IPS-18a (cell line): ENCODE data around the gene EXOC6.
"Not testable (repeated sequence)": the region's sequence is repeated elsewhere in the genome, so short reads cannot be mapped to it uniquely, and the experiment has no call there.

Source experiments
- H3K27ac ChIP-seq: one replicate; pipeline ENCODE4 v1.5.1; 2013; ENCODE audit warnings: low read length
- H3K27me3 ChIP-seq: one replicate; pipeline ENCODE4 v1.6.1; 2013; ENCODE audit warnings: mild to moderate bottlenecking, low read length; ENCODE audit not compliant: control insufficient read depth, insufficient read depth
- H3K36me3 ChIP-seq: one replicate; pipeline ENCODE4 v1.6.1; 2013; ENCODE audit warnings: low read depth, low read length; ENCODE audit not compliant: control insufficient read depth
- H3K4me1 ChIP-seq: one replicate; pipeline ENCODE4 v1.6.1; 2013; ENCODE audit warnings: low read depth, low read length; ENCODE audit not compliant: control insufficient read depth
- H3K4me3 ChIP-seq: one replicate; pipeline ENCODE4 v1.5.1; 2013; ENCODE audit warnings: low read length
- H3K9ac ChIP-seq: one replicate; pipeline ENCODE4 v1.6.1; 2013; ENCODE audit warnings: mild to moderate bottlenecking, low read length, moderate library complexity
- H3K9me3 ChIP-seq: one replicate; pipeline ENCODE4 v1.6.1; 2013; ENCODE audit warnings: low read depth, low read length; ENCODE audit not compliant: control insufficient read depth

EXOC6 gene

GRCh38 chr10:93091960-93092359 is 243.6 kb downstream of the EXOC6 start:
- Histone ChIP-seq H3K4me3 (no peak overlapping the region), H3K27ac (no peak overlapping the region), H3K36me3 (no peaks in the 10 kb centered on the region), H3K9me3 (no peaks in the 10 kb centered on the region), H3K27me3 (no peaks in the 10 kb centered on the region), H3K9ac (no peak overlapping the region), H3K4me1 (peaks cover 12% of the 10 kb centered on the region)

- H3K4me1 ChIP-seq: no peaks in the 10 kb centered on the region
- no peaks in the 10 kb centered on the region for H3K9me3 ChIP-seq
- no peaks in the 10 kb centered on the region for H3K36me3 ChIP-seq
- H3K9ac ChIP-seq: no peak overlapping the region
- no peaks in the 10 kb centered on the region for H3K27me3 ChIP-seq
- no peak overlapping the region for H3K4me3 ChIP-seq
- H3K27ac ChIP-seq: no peak overlapping the region
These were observed 246.9 kb downstream of the EXOC6 start for GRCh38 chr10:93095225-93095624.

DNA sequence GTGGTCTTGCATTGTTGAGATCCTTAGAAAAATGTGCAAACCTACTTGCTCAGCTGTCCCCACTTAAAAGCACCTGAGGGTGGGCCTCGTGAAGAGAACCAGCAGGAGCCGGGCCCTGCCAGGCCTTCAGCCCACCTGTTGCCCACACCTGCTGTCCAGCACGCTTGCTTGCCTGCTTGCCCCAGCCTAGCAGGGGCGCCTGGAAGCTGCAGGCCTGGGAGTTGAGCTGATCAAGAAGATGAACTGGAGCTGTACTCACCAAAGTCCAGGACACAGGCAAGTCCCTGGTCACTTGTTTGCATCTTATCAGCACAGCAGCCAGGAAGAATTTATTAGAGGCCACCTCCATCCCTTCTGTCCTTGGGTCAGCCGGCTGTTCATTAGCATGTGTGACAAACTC is 248.6 kb downstream of the EXOC6 start:
- H3K9ac ChIP-seq: no peak overlapping the region

GRCh38 chr10:93097386-93097785 is 249.1 kb downstream of the EXOC6 start:
- H3K4me1 ChIP-seq: no peaks in the 10 kb centered on the region
- H3K36me3 ChIP-seq: no peaks in the 10 kb centered on the region
- H3K27ac ChIP-seq: no peak overlapping the region
- H3K9ac ChIP-seq: no peak overlapping the region
- no peaks in the 10 kb centered on the region for H3K9me3 ChIP-seq
- H3K27me3 ChIP-seq: no peaks in the 10 kb centered on the region
- no peak overlapping the region for H3K4me3 ChIP-seq

More for the DNA sequence above, 248.6 kb downstream of the EXOC6 start:
- Histone ChIP-seq H3K27ac (no peak overlapping the region), H3K4me3 (no peak overlapping the region), H3K4me1 (no peaks in the 10 kb centered on the region), H3K36me3 (no peaks in the 10 kb centered on the region), H3K9me3 (no peaks in the 10 kb centered on the region), H3K27me3 (no peaks in the 10 kb centered on the region)

DNA sequence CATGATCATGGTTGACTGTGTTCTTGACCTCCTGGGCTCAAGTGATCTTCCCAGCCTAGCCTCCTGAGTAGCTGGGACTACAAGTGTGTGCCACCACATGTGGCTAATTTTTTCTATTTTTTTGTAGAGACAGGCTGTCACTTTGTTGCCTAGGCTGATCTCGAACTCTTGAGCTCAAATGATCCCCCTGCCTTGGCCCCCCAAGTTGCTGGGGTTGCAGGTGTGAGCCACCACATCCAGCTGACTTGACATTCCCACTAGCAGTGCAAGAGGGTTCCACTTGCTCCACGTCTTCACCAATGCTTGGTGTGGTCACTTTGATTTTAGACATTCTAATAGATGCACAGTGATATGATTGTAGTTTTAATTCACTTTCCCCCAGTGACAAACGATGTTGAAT is 250.5 kb downstream of the EXOC6 start:
- no peaks in the 10 kb centered on the region for H3K36me3 ChIP-seq
- H3K9ac ChIP-seq: no peak overlapping the region
- no peaks in the 10 kb centered on the region for H3K27me3 ChIP-seq
- no peak overlapping the region for H3K4me3 ChIP-seq
- H3K4me1 ChIP-seq: no peaks in the 10 kb centered on the region
- no peaks in the 10 kb centered on the region for H3K9me3 ChIP-seq
- no peak overlapping the region for H3K27ac ChIP-seq

DNA sequence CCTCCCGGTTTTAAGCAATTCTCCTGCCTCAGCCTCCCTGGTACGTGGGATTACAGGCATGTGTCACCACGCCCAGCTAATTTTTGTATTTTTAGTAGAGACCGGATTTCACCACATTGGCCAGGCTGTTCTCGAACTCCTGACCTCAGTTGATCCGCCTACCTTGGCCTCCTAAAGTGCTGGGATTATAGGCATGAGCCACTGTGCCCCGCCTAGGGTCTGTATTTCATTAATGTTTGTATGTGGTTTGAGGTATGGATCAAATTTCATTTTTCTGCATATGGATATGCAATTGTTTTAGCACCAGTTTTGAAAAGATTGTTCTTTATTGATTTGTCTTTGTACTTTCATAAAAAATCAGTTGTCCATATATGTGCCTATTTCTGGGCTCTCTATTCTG is 251.3 kb downstream of the EXOC6 start:
- no peaks in the 10 kb centered on the region for H3K4me1 ChIP-seq
- no peak overlapping the region for H3K9ac ChIP-seq
- H3K9me3 ChIP-seq: no peaks in the 10 kb centered on the region
- H3K27ac ChIP-seq: no peak overlapping the region
- H3K27me3 ChIP-seq: no peaks in the 10 kb centered on the region
- H3K4me3 ChIP-seq: no peak overlapping the region
- no peaks in the 10 kb centered on the region for H3K36me3 ChIP-seq

DNA sequence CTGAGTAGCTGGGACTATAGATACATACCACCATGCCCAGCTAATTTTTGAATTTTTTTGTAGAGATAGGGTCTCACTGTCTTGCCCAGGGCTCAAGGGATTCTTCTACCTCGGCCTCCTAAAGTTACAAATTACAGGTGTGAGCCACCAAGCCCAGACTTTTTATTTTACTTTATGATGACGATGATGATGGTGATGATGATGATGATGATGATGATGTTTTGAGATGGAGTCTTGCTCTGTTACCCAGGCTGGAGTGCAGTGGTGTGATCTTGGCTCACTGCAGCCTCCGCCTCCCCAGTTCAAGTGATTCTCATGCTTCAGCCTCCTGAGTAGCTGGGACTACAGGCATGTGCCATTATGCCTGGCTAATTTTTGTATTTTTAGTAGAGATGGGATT is 252.8 kb downstream of the EXOC6 start:
- not testable (repeated sequence) for H3K27me3 ChIP-seq, H3K4me1 ChIP-seq, H3K36me3 ChIP-seq, H3K27ac ChIP-seq, H3K9ac ChIP-seq, H3K4me3 ChIP-seq, H3K9me3 ChIP-seq

- H3K4me3 ChIP-seq: no peak overlapping the region
- H3K9me3 ChIP-seq: no peaks in the 10 kb centered on the region
- no peaks in the 10 kb centered on the region for H3K4me1 ChIP-seq
- H3K27ac ChIP-seq: no peak overlapping the region
- no peaks in the 10 kb centered on the region for H3K27me3 ChIP-seq
- H3K36me3 ChIP-seq: no peaks in the 10 kb centered on the region
- no peak overlapping the region for H3K9ac ChIP-seq
These were observed 255.6 kb downstream of the EXOC6 start for GRCh38 chr10:93103953-93104352.

- Histone ChIP-seq H3K27ac (no peak overlapping the region), H3K9me3 (no peaks in the 10 kb centered on the region), H3K9ac (no peak overlapping the region), H3K27me3 (no peaks in the 10 kb centered on the region), H3K4me3 (no peak overlapping the region), H3K4me1 (peaks cover 4% of the 10 kb centered on the region), H3K36me3 (no peaks in the 10 kb centered on the region)
These were observed 258.3 kb downstream of the EXOC6 start for GRCh38 chr10:93106631-93107072.
